ENCODE data around the gene HEYL. TPM values are rescaled to one million over a fixed set of nuclear protein-coding genes. Genes with fewer than 3 reads are reported as not detected.

Gene HEYL
- total RNA-seq = 4.3 and 5.2 TPM in 2 replicates
- long read RNA-seq, partial matches to known transcripts = 2 of 5 reads
- long read RNA-seq, other reads (novel, unspliced or antisense) = 3 of 5 reads

DNA sequence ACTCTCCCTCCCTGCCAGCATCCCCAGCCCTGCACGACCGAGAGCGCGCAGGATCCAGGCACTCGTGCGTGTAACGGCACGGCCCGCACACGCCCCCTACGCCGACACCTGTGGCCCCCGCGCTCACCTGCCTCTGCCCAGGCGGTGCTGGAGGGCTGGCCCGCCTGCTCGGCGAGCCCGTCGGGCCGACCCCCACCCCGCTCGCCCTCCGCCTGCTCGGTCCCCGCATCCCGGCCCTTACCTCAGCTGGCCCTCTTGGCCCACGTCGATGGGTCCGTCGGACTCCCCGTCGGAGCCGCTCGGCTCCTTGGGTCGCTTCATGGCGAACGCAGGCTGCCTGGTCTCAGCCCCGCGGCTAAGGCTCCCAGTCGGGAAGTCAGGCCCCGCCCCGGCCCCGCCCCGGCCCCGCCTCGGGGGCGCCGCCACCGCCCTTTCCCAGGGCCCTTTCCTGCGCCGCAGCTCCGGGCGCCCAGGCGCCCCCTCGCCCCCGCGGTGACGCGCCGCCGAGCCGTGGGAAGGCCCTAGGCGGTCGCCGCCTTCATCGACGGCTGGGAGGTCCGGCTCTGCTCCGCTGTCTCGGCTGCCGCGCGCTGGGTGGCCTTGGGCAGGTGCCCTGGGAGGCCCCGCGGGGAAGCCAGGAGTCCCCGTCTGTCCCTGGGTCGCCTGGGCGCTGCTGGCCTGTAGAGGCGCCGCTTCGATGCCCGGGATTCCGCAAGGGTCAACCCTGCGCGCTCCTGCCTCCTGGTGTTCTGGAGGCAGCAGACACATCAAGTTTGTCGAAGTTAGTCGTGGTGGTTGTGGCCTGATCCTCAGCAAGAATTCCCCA lies at the start of gene HEYL:
HEYL (minus strand) TSS at position 339 of the 826 bp plus-strand sequence; CDS start at position 321, 18 bp downstream.
- H3K4me3 Mint-ChIP-seq (ENCODE audit: low read depth) = peak within 1 kb of the TSS; percentile 56

DNA sequence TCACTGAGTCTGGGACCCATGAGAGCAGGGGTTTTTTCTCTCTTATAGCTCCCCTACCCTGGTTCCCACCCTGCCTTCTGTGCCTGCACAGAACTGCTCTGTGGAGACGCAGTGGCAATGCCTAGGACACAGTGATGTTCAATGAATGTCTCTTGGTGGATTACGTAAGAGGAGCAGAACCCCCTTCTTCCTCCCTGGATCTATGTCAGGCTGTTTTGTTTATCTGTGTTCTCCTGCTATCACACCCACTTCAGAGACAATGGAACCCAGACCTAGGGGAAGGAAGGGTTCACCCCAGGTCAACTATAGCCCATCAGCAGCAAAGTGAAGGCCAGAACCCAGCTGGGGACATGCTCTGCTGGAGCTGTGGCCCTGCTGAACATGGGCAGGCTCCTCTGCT lies 49.8 kb upstream of the HEYL start:
- Mint-ChIP-seq H3K9me3 (ENCODE audit: low read depth) (no peaks in the 10 kb centered on the region), H3K4me3 (ENCODE audit: low read depth) (no peak overlapping the region), H3K4me1 (ENCODE audit: low read depth) (peaks cover 3% of the 10 kb centered on the region), H3K36me3 (ENCODE audit: insufficient read depth) (no peaks in the 10 kb centered on the region), H3K27ac (no peak overlapping the region), H3K27me3 (peaks cover 86% of the 10 kb centered on the region)
- no peak for DNase-seq (ENCODE audit: low spot score, unreplicated experiment)
- TF ChIP-seq, protein P1, sequence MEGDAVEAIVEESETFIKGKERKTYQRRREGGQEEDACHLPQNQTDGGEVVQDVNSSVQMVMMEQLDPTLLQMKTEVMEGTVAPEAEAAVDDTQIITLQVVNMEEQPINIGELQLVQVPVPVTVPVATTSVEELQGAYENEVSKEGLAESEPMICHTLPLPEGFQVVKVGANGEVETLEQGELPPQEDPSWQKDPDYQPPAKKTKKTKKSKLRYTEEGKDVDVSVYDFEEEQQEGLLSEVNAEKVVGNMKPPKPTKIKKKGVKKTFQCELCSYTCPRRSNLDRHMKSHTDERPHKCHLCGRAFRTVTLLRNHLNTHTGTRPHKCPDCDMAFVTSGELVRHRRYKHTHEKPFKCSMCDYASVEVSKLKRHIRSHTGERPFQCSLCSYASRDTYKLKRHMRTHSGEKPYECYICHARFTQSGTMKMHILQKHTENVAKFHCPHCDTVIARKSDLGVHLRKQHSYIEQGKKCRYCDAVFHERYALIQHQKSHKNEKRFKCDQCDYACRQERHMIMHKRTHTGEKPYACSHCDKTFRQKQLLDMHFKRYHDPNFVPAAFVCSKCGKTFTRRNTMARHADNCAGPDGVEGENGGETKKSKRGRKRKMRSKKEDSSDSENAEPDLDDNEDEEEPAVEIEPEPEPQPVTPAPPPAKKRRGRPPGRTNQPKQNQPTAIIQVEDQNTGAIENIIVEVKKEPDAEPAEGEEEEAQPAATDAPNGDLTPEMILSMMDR (IDR thresholded peaks at IDR 0.05; ENCODE audit: unreplicated experiment) = no peak

More for the DNA sequence above, at the start of gene HEYL:
- peaks cover 85% of the 10 kb centered on the region for H3K27me3 Mint-ChIP-seq
- no peak within 1 kb of the TSS for H3K27ac Mint-ChIP-seq
- no peaks in the 10 kb centered on the region for H3K4me1 Mint-ChIP-seq (ENCODE audit: low read depth)
- peak; percentile 55 for DNase-seq (ENCODE audit: low spot score, unreplicated experiment)
- no peaks in the 10 kb centered on the region for H3K36me3 Mint-ChIP-seq (ENCODE audit: insufficient read depth)
- TF ChIP-seq, protein P1 (IDR thresholded peaks at IDR 0.05; ENCODE audit: unreplicated experiment) = peak; percentile 58
- H3K9me3 Mint-ChIP-seq (ENCODE audit: low read depth) = no peaks in the 10 kb centered on the region

DNA sequence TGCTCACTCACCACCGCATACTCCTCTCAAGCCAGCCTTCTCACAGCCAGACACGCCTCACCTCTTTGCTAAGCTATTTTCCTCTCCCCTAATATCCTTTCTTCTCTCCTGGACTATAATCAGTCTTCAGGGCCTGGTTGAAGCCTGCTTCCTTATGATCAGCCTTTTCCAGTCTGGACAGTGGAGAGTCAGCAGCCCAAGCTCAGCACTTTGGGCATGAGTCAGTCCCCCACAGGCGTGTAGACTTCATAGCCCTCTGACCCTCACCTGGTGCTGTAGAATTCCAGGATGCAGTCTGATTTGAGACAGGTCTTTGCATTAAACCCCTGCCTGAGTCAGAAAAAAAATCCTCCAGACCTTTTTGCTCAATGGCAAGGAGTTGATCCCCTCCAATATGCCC lies 49.3 kb upstream of the HEYL start:
- Mint-ChIP-seq H3K9me3 (ENCODE audit: low read depth) (no peaks in the 10 kb centered on the region), H3K4me3 (ENCODE audit: low read depth) (no peak overlapping the region), H3K27me3 (peaks cover 85% of the 10 kb centered on the region), H3K4me1 (ENCODE audit: low read depth) (peaks cover 3% of the 10 kb centered on the region), H3K36me3 (ENCODE audit: insufficient read depth) (no peaks in the 10 kb centered on the region), H3K27ac (no peak overlapping the region)
- TF ChIP-seq, protein P1 (IDR thresholded peaks at IDR 0.05; ENCODE audit: unreplicated experiment) = no peak
- no peak for DNase-seq (ENCODE audit: low spot score, unreplicated experiment)

DNA sequence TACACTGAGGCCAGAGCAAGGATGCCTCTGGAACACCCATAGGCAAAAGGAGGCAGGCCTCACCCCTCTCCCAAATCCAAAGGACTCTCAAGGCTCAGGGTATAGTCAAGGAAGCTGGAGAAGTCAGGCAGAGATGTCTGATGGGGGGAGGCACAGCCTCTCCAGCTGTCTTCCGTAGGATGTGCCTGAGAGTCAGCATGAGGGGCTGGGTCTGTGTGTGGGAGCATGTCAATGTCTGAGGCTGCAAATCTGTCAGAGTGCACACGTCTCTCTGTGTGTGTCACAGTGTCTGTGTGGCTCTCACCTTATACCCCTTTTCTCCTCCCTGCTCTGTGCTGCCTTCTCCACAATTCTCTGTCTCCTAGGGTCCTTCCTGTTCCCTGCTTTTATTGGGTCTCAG lies 47.8 kb upstream of the HEYL start:
- Mint-ChIP-seq H3K4me1 (ENCODE audit: low read depth) (peaks cover under 1% of the 10 kb centered on the region), H3K27ac (no peak overlapping the region), H3K4me3 (ENCODE audit: low read depth) (no peak overlapping the region), H3K36me3 (ENCODE audit: insufficient read depth) (peaks cover 1% of the 10 kb centered on the region), H3K9me3 (ENCODE audit: low read depth) (no peaks in the 10 kb centered on the region), H3K27me3 (peaks cover 86% of the 10 kb centered on the region)
- TF ChIP-seq, protein P1 (IDR thresholded peaks at IDR 0.05; ENCODE audit: unreplicated experiment) = no peak
- DNase-seq (ENCODE audit: low spot score, unreplicated experiment) = no peak

DNA sequence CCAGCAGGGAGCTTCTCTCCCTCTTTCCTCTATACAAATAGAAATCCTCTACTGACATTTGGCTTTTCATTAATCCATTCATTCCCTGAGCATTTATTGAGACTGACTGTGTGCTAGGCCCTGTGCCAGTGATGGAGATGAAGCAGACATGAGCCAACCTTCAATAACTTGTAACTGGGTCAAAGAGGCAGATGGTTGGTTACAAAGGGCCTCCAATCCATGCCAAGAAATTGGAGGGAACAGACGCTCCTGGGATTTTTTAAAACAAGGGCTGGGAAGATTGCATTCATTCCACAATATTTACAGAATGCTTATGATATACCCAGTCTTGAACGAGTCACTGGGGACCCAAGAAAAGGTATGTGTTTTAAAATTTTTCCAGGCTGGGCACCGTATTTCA lies 45.6 kb upstream of the HEYL start:
- Mint-ChIP-seq H3K27me3 (peaks cover 91% of the 10 kb centered on the region), H3K9me3 (ENCODE audit: low read depth) (no peaks in the 10 kb centered on the region), H3K4me1 (ENCODE audit: low read depth) (no peaks in the 10 kb centered on the region), H3K36me3 (ENCODE audit: insufficient read depth) (peaks cover 1% of the 10 kb centered on the region), H3K27ac (no peak overlapping the region), H3K4me3 (ENCODE audit: low read depth) (no peak overlapping the region)
- TF ChIP-seq, protein P1 (IDR thresholded peaks at IDR 0.05; ENCODE audit: unreplicated experiment) = no peak
- no peak for DNase-seq (ENCODE audit: low spot score, unreplicated experiment)

Data from progenitor cell of endocrine pancreas (in vitro differentiated cells).